Astrocyte of the spinal cord (primary cell): Measurements from ENCODE around the gene DNAL1.

Experiments used
- DNase-seq: peaks from one replicate; pipeline ENCODE4 v3.0.0; 2011; ENCODE audit warnings: low read depth, low spot score
- H3K4me3 ChIP-seq: 2 replicates; pipeline ENCODE4 v1.5.1; 2011; ENCODE audit warnings: low read depth, mild to moderate bottlenecking, low read length, moderate library complexity
- in situ Hi-C: cut with HindIII; loops from 2 replicates; pipeline ENCODE4 v1.10.0; 2017; ENCODE audit warnings: low sequenced_read_pairs
- TF ChIP-seq, protein P1 (sequence below): IDR thresholded peaks from 2 replicates; pipeline ENCODE4 v1.5.1; 2012; ENCODE audit warnings: low read depth, mild to moderate bottlenecking, low read length, inconsistent platforms

Gene DNAL1

DNA sequence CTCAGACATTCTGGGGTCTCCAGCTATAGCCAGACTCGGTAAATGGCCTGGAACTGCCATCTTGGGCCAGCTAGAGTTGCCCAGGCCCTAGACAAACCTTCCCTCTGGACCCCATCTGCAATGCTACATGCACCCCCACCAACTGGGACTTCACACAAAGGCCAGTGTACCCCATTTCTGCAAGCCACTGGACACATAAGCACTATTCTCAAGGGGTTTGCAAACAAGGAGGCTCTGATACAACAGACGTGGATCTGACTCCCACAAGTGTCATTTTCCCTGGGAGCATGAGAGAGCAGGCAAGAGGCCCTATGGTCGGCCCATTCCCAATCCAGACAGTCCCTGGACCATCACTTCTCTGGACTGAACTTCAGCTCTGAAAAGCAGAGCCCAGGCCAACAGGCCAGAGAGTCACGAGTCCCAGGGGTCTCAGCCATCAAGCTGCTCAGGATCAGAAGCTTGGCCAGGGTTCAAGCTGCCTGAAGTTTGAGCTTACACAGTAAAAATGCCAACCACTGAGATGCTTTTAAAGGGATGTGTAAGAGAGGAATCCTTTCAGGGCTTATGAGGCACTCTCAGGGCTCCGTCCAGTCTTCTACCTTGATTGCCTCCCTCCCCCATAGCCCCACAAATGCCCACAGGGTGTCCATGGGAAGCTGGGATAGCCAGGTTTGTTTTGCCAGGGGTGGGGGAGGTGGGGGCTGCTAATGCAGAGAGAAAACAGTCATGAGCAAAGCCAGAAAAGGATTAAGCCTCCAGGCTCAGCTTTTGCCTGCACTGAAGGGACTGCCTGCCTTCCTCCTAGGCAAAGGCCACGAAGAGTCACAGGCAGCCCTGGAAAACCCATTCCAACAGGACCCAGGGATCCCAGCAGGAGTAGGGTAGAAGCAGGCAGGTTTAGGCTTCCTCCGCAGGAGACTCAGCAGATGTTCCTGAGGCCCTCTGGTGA lies 101.1 kb downstream of the DNAL1 start:
- in situ Hi-C loops, result no loop called here
- DNase-seq, result no peak
- H3K4me3 ChIP-seq, result no peak overlapping the region
- TF ChIP-seq, protein P1, sequence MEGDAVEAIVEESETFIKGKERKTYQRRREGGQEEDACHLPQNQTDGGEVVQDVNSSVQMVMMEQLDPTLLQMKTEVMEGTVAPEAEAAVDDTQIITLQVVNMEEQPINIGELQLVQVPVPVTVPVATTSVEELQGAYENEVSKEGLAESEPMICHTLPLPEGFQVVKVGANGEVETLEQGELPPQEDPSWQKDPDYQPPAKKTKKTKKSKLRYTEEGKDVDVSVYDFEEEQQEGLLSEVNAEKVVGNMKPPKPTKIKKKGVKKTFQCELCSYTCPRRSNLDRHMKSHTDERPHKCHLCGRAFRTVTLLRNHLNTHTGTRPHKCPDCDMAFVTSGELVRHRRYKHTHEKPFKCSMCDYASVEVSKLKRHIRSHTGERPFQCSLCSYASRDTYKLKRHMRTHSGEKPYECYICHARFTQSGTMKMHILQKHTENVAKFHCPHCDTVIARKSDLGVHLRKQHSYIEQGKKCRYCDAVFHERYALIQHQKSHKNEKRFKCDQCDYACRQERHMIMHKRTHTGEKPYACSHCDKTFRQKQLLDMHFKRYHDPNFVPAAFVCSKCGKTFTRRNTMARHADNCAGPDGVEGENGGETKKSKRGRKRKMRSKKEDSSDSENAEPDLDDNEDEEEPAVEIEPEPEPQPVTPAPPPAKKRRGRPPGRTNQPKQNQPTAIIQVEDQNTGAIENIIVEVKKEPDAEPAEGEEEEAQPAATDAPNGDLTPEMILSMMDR, result no peak

DNA sequence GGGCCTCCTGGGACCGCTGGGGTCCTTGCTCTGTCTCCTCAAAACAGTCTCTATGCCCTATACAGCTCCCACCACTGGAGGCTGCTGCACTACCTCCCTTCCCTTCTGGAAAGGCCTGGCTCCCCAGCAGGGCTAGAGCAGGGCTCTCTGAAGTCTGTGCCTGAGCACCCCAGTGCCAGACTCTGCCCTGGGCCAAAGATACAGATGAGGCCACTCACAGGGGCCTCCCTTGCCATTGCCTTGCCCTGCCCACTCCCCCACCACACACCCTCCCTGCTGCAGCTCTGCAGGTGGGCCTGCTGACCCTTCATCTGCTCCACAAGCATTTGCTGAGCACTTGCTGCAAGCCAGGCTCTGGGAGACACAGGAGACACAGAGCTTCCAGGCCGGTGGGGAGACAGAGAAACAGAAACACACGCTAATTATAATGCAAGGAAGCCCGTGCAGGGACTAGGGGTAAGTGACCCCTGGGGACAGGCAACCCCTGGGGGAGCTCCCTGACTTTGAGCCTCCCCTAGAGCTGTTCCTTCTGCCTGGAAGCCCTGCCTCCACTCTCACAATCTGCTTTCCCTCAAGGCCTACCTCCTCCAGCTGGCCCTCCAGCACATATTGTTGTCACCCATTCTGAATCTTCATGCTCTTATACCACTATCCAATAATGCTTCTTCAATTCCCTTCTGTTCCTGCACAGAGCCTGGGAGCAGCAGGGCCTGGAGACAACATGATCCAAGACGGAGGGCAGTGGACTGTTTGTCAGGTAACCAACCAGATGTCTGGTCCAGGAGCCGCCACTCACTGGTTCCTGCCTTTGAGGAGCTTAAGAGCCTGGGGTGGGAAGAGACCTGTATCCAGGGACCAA lies 102.0 kb downstream of the DNAL1 start:
- TF ChIP-seq, protein P1, result peak; percentile 44
- H3K4me3 ChIP-seq, result no peak overlapping the region
- DNase-seq, result no peak
- in situ Hi-C loops, result no loop called here

DNA sequence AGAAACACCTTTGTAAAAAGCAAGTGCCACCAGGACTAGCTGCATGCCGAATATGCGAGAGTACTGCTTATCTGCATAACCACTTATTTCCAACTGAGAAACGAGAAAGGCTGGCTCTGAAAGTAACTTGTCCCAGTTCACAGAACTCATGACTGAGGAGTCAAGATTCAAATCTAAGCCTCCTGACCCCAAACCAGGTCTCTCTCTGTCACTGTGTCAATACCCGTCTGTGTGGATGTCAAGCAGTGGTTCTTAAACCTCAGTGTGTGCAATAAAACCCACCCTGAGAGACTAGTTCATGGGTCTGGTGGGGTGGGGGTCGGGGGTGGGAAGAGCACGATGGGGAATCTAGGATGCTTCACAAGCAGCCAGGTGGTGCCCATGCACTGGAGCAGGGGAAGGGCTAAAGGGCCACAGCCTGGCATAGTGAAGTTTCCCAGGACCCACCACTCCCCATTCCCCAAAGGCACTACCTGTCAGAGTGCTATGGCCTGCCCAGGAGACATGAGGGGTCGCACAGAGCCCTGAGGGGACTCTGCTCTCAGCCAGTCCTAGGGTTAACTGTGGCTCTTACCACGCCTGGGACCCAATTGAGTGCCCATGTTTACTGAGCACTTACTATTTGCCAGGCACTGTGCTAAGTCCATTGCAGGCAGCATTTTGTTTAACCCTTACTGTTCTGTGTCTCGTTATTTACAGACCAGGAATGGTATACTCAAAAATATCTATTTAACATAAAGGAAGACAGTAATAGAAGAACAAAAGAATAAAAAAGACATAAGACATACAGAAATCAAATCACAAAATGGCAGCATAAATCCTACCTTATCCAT lies 102.8 kb downstream of the DNAL1 start:
- H3K4me3 ChIP-seq, result no peak overlapping the region
- no peak for DNase-seq
- in situ Hi-C loops, result no loop called here
- TF ChIP-seq, protein P1, result no peak

DNA sequence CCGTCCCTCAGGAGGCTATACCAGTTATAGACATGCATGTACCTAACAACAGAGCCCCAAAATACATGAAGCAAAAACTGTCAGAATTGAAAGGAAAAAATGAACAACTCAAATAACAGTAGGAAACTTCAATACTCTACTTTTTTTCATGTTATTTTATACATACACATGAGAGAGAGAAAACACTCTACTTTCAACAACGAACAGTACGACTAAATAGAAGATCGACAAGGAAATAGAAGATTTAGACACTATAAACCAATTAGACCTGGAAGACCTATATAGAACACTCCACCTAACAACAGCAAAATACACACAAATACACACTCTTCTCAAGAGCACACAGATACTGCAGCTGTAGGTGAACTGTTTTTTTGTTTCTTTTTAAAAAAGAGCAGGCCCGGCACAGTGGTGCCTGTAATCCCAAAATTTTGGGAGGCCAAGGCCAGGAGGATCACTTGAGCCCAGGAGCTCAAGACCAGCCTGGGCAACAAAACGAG lies 104.1 kb downstream of the DNAL1 start:
- in situ Hi-C loops, result no loop called here
- TF ChIP-seq, protein P1, result no peak
- no peak overlapping the region for H3K4me3 ChIP-seq
- no peak for DNase-seq

DNA sequence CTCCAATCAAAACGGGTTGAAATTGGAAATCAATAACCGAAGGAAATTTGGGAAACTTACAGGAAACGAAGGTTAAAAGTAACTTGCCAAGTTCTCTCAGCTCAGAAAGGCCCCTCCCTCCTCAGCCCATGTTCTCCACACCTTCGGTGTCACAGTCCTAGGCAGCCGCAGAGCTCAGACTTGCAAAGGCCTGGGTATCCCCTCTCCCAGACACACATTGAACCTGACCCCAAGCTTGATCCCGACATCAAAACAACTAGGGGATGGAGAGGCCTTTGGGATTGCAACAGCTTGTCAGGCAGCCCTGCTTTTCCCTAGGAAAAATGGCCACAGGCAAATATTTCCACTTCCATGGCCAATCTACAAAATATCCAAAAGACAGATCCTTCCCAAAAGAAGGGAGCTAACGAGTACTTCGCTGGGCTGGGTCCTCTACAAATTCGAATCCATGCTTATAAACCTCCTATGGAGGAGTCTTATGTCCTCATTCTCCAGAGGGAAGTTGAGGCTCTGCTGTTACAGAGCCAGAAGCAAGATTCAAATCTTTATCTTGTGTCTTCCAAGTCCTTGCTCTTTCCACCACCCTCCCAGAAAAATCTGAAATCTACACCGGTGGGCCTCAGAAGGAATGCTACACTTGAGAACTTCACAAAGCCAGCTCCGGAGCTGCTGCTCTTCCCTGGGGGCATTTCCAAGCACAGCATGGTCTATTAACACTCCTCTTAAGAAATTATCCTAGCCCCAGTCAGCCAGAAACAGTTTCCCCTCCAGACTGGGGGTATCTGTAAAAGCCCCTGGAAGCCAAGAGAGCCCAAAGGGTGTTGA lies 105.1 kb downstream of the DNAL1 start:
- no peak overlapping the region for H3K4me3 ChIP-seq
- DNase-seq, result no peak
- in situ Hi-C loops, result no loop called here
- TF ChIP-seq, protein P1, result no peak
